SK-N-MC (cell line): ENCODE data around the gene MYBBP1A.

Experiments
- EZH2 ChIP-seq: fragments of 200-600 bp; sonication (generic); IDR thresholded peaks from one replicate; pipeline ENCODE4 v1.6.1; 2017; ENCODE audit warnings: antibody characterized with exemption
- POLR2AphosphoS5 ChIP-seq: IDR thresholded peaks from 2 replicates; pipeline ENCODE4 v1.6.1; 2012; ENCODE audit warnings: mild to moderate bottlenecking, low read depth, low read length, borderline replicate concordance

GRCh38 chr17:4503283-4504025 lies 51.7 kb downstream of the MYBBP1A start:
- TF ChIP-seq POLR2AphosphoS5 = no peak
- no peak for TF ChIP-seq EZH2
